SK-N-MC (cell line): ENCODE data around the gene PDZD8.

Experiments
- EZH2 ChIP-seq: fragments of 200-600 bp; sonication (generic); IDR thresholded peaks from one replicate; pipeline ENCODE4 v1.6.1; 2017; ENCODE audit warnings: antibody characterized with exemption
- POLR2AphosphoS5 ChIP-seq: IDR thresholded peaks from 2 replicates; pipeline ENCODE4 v1.6.1; 2012; ENCODE audit warnings: mild to moderate bottlenecking, low read depth, low read length, borderline replicate concordance

GRCh38 chr10:117399341-117400196 is 24.3 kb upstream of the PDZD8 start:
- TF ChIP-seq POLR2AphosphoS5 (no peak), EZH2 (no peak)
